Neural cell (in vitro differentiated cells): ENCODE data around the gene ZNF768. TPM values are rescaled to one million over a fixed set of nuclear protein-coding genes. Genes with fewer than 3 reads are reported as not detected.
"Not testable (repeated sequence)": the region's sequence is repeated elsewhere in the genome, so short reads cannot be mapped to it uniquely, and the experiment has no call there.

Source experiments
- H2AFZ ChIP-seq: fragments of 200-600, 300-800 bp; sonication (generic), shearing (Covaris generic); 2 replicates; pipeline ENCODE4 v1.6.0; 2014; ENCODE audit warnings: low read depth, mild to moderate bottlenecking, antibody characterized with exemption, low read length, moderate library complexity
- H3F3A ChIP-seq: fragments of 200-600 bp; shearing (Covaris generic); 2 replicates; pipeline ENCODE4 v1.6.1; 2016; ENCODE audit warnings: mild to moderate bottlenecking, moderate library complexity, mixed read lengths, antibody characterized with exemption, low read length; ENCODE audit not compliant: insufficient read depth, poor library complexity, severe bottlenecking
- H3K27ac ChIP-seq: fragments of 200-600, 300-800 bp; sonication (generic), shearing (Covaris generic); 2 replicates; pipeline ENCODE4 v1.5.1; 2014; ENCODE audit warnings: mild to moderate bottlenecking, low read length, moderate library complexity
- H3K27me3 ChIP-seq: fragments of 300-800, 200-600 bp; sonication (generic), shearing (Covaris generic); 2 replicates; pipeline ENCODE4 v1.6.0; 2014; ENCODE audit warnings: mild to moderate bottlenecking, low read depth, low read length, moderate library complexity; ENCODE audit not compliant: insufficient read depth
- H3K36me3 ChIP-seq: fragments of 300-800, 200-600 bp; sonication (generic), shearing (Covaris generic); 2 replicates; pipeline ENCODE4 v1.5.1; 2014; ENCODE audit warnings: mild to moderate bottlenecking, antibody characterized with exemption, low read length, moderate library complexity; ENCODE audit not compliant: insufficient read depth
- H3K4me2 ChIP-seq: fragments of 300-800, 200-600 bp; sonication (generic), shearing (Covaris generic); 2 replicates; pipeline ENCODE4 v1.6.0; 2014; ENCODE audit warnings: mild to moderate bottlenecking, low read length
- H3K4me3 ChIP-seq: fragments of 300-800, 200-600 bp; sonication (generic), shearing (Covaris generic); 2 replicates; pipeline ENCODE4 v1.5.1; 2014; ENCODE audit warnings: mild to moderate bottlenecking, low read length, moderate library complexity
- H3K79me2 ChIP-seq: fragments of 200-600 bp; shearing (Covaris generic); replicated peaks from 2 replicates; pipeline ENCODE4 v1.6.0; 2014; ENCODE audit warnings: mild to moderate bottlenecking, low read length, moderate library complexity; ENCODE audit not compliant: insufficient read depth
- H3K9ac ChIP-seq: fragments of 300-800, 200-600 bp; sonication (generic), shearing (Covaris generic); 2 replicates; pipeline ENCODE4 v1.6.1; 2016; ENCODE audit warnings: mild to moderate bottlenecking, low read length, mixed read lengths
- H3K9me2 ChIP-seq: fragments of 200-600 bp; shearing (Covaris generic); 2 replicates; pipeline ENCODE4 v1.6.1; 2016; ENCODE audit warnings: mild to moderate bottlenecking, low read length, mixed read lengths; ENCODE audit not compliant: insufficient read depth
- H3K9me3 ChIP-seq: fragments of 200-600, 300-800 bp; sonication (generic), shearing (Covaris generic); 2 replicates; pipeline ENCODE4 v1.6.1; 2016; ENCODE audit warnings: mild to moderate bottlenecking, mixed run types, low read length, moderate library complexity, mixed read lengths
- H4K20me1 ChIP-seq: fragments of 200-600 bp; shearing (Covaris generic); 2 replicates; pipeline ENCODE4 v1.6.1; 2016; ENCODE audit warnings: mild to moderate bottlenecking, mixed run types; ENCODE audit not compliant: insufficient read depth
- EP300 ChIP-seq: fragments of 450-650 bp; conservative IDR thresholded peaks from 2 replicates; pipeline ENCODE4 v1.6.1; 2014; ENCODE audit warnings: antibody characterized with exemption, mild to moderate bottlenecking, moderate library complexity; ENCODE audit not compliant: poor library complexity, severe bottlenecking
- EZH2 ChIP-seq: fragments of 200-600, 300-800 bp; shearing (Covaris generic), sonication (generic); IDR thresholded peaks from 2 replicates; pipeline ENCODE4 v1.6.1; 2014; ENCODE audit warnings: antibody characterized with exemption, low read length, borderline replicate concordance, mild to moderate bottlenecking; ENCODE audit not compliant: insufficient read depth, poor library complexity, severe bottlenecking
- MXI1 ChIP-seq: fragments of 450-650 bp; conservative IDR thresholded peaks from 2 replicates; pipeline ENCODE4 v1.6.1; 2014; ENCODE audit warnings: antibody characterized with exemption, mild to moderate bottlenecking; ENCODE audit not compliant: poor library complexity, severe bottlenecking
- POLR2AphosphoS5 ChIP-seq: IDR thresholded peaks from 2 replicates; pipeline ENCODE4 v1.6.1; 2012
- RAD21 ChIP-seq: fragments of 450-650 bp; conservative IDR thresholded peaks from 2 replicates; pipeline ENCODE4 v1.6.1; 2014; ENCODE audit warnings: antibody characterized with exemption, mild to moderate bottlenecking, moderate library complexity
- SMC3 ChIP-seq: fragments of 450-650 bp; conservative IDR thresholded peaks from 2 replicates; pipeline ENCODE4 v1.6.1; 2014; ENCODE audit warnings: antibody characterized with exemption, mild to moderate bottlenecking, moderate library complexity; ENCODE audit not compliant: poor library complexity
- TAF1 ChIP-seq: IDR thresholded peaks from 2 replicates; pipeline ENCODE4 v1.6.1; 2012; ENCODE audit warnings: low read depth
- polyA plus RNA-seq: library from polyadenylated mRNA; depleted of rRNA; stranded (reverse); fragments of >200 nt; gene quantifications from 2 replicates; pipeline ENCODE4 v1.2.3, GENCODE V29; 2014
- TF ChIP-seq, protein P1 (sequence below): fragments of 450-650 bp; IDR thresholded peaks from 2 replicates; pipeline ENCODE4 v1.5.1; 2014; ENCODE audit warnings: antibody characterized with exemption, mild to moderate bottlenecking, moderate library complexity; ENCODE audit not compliant: poor library complexity, severe bottlenecking
- TF ChIP-seq, protein P2 (sequence below): IDR thresholded peaks from 2 replicates; pipeline ENCODE4 v1.6.1; 2012; ENCODE audit warnings: borderline replicate concordance

ZNF768 gene
- polyA plus RNA-seq, 1 donor from 2014 or later = 54.4 TPM

DNA sequence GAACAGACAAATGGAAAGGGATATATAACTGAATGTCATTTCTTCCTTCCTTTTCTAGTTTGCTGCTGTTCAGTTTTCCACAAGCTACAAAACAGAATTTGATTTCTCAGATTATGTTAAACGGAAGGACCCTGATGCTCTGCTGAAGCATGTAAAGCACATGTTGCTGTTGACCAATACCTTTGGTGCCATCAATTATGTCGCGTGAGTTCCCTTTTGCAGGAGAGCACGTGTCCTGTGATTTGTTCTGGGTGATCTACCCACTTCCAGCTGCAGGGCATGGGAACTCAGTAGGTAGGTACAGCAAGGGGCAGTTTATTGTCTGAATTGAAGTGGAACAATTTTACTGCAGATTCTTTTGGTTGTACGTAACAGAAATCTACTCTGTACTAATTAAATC is 45.0 kb downstream of the ZNF768 start:
- no peak overlapping the region for H3K4me3 ChIP-seq
- no peaks in the 10 kb centered on the region for H3K9me2 ChIP-seq
- H4K20me1 ChIP-seq = no peaks in the 10 kb centered on the region
- H3K79me2 ChIP-seq = no peaks in the 10 kb centered on the region
- H3K36me3 ChIP-seq = no peaks in the 10 kb centered on the region
- H3K27me3 ChIP-seq = no peaks in the 10 kb centered on the region
- no peak overlapping the region for H3K9ac ChIP-seq
- H3F3A ChIP-seq = no peaks in the 10 kb centered on the region
- no peak overlapping the region for H3K27ac ChIP-seq
- H3K9me3 ChIP-seq = no peaks in the 10 kb centered on the region
- TF ChIP-seq MXI1 (no peak), POLR2AphosphoS5 (no peak), EZH2 (no peak), SMC3 (no peak), TAF1 (no peak)
- TF ChIP-seq, protein P1, sequence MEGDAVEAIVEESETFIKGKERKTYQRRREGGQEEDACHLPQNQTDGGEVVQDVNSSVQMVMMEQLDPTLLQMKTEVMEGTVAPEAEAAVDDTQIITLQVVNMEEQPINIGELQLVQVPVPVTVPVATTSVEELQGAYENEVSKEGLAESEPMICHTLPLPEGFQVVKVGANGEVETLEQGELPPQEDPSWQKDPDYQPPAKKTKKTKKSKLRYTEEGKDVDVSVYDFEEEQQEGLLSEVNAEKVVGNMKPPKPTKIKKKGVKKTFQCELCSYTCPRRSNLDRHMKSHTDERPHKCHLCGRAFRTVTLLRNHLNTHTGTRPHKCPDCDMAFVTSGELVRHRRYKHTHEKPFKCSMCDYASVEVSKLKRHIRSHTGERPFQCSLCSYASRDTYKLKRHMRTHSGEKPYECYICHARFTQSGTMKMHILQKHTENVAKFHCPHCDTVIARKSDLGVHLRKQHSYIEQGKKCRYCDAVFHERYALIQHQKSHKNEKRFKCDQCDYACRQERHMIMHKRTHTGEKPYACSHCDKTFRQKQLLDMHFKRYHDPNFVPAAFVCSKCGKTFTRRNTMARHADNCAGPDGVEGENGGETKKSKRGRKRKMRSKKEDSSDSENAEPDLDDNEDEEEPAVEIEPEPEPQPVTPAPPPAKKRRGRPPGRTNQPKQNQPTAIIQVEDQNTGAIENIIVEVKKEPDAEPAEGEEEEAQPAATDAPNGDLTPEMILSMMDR = no peak
- TF ChIP-seq, protein P2, sequence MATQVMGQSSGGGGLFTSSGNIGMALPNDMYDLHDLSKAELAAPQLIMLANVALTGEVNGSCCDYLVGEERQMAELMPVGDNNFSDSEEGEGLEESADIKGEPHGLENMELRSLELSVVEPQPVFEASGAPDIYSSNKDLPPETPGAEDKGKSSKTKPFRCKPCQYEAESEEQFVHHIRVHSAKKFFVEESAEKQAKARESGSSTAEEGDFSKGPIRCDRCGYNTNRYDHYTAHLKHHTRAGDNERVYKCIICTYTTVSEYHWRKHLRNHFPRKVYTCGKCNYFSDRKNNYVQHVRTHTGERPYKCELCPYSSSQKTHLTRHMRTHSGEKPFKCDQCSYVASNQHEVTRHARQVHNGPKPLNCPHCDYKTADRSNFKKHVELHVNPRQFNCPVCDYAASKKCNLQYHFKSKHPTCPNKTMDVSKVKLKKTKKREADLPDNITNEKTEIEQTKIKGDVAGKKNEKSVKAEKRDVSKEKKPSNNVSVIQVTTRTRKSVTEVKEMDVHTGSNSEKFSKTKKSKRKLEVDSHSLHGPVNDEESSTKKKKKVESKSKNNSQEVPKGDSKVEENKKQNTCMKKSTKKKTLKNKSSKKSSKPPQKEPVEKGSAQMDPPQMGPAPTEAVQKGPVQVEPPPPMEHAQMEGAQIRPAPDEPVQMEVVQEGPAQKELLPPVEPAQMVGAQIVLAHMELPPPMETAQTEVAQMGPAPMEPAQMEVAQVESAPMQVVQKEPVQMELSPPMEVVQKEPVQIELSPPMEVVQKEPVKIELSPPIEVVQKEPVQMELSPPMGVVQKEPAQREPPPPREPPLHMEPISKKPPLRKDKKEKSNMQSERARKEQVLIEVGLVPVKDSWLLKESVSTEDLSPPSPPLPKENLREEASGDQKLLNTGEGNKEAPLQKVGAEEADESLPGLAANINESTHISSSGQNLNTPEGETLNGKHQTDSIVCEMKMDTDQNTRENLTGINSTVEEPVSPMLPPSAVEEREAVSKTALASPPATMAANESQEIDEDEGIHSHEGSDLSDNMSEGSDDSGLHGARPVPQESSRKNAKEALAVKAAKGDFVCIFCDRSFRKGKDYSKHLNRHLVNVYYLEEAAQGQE = no peak
- H2AFZ ChIP-seq = no peak overlapping the region
- H3K4me2 ChIP-seq = no peak overlapping the region

DNA sequence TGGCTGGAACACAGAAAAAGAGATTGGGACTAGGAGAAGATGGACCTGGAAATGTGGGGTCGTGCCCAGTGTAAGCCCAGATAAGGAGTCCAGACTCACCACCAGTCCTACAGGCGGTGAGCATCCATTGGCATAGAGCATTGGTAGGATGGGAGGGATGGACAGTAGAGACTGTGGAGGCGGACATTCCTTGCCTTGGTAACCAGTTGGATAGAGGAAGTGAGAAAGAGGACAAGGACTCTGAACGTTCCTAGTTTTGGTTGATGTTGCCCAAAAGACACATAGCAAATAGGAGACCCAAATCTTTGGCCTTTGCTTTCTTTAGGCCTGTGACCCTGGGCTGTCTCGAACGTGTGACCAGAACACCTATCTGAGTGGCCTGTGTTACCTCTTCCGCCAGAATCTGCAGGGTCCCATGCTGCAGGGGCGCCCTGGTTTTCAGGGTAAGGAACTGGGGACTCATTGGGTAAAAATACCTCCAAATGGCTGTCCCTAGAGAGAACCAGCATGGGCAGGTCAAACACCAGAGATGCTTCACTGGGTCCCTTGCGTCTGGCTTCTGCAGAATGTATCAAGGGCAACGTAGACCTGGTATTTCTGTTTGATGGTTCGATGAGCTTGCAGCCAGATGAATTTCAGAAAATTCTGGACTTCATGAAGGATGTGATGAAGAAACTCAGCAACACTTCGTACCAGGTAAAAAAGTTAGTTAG is 47.4 kb downstream of the ZNF768 start:
- no peak overlapping the region for H3K4me3 ChIP-seq
- no peaks in the 10 kb centered on the region for H3K27me3 ChIP-seq
- no peaks in the 10 kb centered on the region for H3K36me3 ChIP-seq
- TF ChIP-seq TAF1 (no peak), SMC3 (no peak), RAD21 (no peak), EZH2 (no peak), POLR2AphosphoS5 (no peak), EP300 (no peak), MXI1 (no peak)
- TF ChIP-seq, protein P2 = no peak
- TF ChIP-seq, protein P1 = no peak
- no peaks in the 10 kb centered on the region for H3K79me2 ChIP-seq
- no peak overlapping the region for H3K9ac ChIP-seq
- H2AFZ ChIP-seq = no peak overlapping the region
- no peak overlapping the region for H3K27ac ChIP-seq
- no peaks in the 10 kb centered on the region for H3K9me3 ChIP-seq
- H3K4me2 ChIP-seq = no peak overlapping the region
- no peaks in the 10 kb centered on the region for H3K9me2 ChIP-seq
- H4K20me1 ChIP-seq = no peaks in the 10 kb centered on the region
- no peaks in the 10 kb centered on the region for H3F3A ChIP-seq

DNA sequence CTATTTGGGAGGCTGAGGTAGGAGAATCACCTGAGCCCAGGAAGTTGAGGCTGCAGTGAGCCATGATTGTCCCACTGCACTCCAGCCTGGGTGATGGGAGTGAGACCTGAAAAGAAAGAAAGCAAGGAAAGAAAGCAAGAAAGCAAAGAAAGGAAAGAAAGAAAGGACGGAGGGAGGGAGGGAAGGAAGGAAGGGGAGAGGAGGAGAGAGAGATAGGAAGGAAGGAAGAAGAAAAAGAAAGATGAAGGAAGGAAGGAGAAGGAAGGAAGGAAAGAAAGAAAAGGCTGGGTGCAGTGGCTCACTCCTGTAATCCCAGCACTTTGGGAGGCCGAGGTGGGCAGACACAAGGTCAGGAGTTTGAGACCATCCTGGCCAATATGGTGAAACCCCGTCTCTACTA is 48.6 kb downstream of the ZNF768 start:
- not testable (repeated sequence) for H3K9ac ChIP-seq, H3K4me2 ChIP-seq, H2AFZ ChIP-seq, H3K36me3 ChIP-seq, H3K9me3 ChIP-seq, H4K20me1 ChIP-seq, H3F3A ChIP-seq, H3K4me3 ChIP-seq, H3K27me3 ChIP-seq, H3K27ac ChIP-seq, H3K79me2 ChIP-seq, H3K9me2 ChIP-seq
